GM19372 (cell line): ENCODE results near the gene DNAJA3.
"Not testable (repeated sequence)": the region's sequence is repeated elsewhere in the genome, so short reads cannot be mapped to it uniquely, and the experiment has no call there.

Source experiments
- ATAC-seq: cut with Tn5 transposase; IDR thresholded peaks from one replicate; pipeline ENCODE4 v1.9.1; 2021; ENCODE audit warnings: mild to moderate bottlenecking, low read depth, moderate library complexity; ENCODE audit not compliant: unreplicated experiment

Gene DNAJA3

DNA sequence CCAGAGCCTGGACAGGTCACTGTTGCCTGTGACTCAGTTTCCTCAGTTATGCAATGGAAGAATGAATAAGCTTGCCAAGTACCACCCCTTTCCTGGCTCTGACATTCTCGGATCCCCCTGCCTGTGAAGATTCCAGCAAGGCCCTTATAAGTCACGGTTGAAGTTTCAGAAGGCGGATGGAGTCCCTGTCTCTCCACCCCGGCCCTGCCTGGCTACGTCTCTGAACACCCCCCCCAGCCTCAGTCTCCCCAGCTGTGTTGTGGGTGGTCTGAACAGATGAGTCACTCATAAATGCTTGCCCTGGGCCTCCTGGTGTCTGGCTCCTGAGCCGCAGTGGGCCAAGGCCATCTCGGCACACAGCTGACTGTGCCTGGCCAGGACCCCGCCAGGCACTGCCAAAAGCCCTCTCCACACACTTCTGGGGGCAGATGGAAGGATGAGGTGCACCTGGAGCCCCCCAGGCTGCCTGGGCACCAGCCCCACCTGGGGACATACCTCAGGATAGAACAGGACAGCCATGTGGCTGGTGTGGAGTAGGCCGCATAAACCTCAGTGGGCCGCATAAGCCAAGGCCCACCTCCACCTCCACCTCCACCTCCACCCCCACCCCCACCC is 38.6 kb upstream of the DNAJA3 start:
- no peak for ATAC-seq

DNA sequence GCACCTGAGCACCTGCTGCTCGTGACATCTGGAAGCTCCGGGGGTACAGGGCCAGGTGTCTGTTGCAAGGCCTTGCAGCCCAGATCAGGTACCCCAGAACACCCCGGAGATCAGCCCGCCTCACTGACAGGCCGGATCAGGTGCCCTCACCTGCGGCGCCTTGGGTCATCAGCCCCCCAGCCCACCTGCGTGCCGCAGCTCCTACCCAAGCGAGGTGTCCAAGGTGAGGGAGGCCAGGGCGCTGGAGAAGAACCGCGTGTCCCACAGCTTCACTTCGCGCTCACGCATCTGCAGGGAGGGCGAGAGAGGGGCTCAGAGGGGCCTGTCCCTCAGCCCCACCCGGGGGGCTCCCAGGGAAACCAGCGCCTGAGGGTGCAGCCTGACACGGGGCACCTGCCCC is 37.9 kb upstream of the DNAJA3 start:
- no peak for ATAC-seq

DNA sequence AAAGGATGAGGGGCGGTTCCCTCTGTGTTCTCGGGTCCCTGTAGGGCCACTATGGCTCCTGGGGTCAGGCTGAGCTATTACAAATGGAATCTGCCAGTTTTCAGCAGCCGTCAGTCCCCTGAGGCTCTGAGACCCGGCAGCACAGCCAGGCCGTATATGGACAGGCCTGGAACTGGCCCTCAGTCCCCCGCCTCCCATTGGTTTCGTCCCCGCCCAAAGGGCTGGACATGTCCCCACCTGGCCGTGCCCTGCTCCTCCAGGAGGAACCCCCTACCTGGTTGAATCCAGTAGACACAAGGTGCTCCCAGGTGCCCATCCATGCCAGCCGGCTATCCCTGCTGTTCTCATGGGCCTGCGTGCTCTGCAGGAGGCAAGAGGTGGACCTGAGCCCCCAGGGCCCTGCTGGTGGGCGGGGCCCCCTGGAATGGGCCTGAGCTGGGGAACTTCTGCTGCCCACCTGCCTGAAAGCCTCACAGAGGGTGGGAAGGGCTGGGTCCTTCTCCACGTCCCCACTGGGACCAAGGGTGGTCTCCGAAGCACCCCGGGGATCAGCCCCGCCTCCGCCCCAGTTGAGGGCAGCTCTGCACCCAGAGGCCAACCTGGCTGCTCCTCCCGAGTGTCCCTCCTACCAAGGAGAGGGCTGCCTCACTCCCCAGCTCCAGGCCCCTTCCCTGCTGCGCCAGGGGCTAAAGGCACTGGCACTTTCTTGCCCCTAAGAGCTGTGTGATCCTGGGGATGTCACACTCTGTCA is 37.2 kb upstream of the DNAJA3 start:
- no peak for ATAC-seq

GRCh38 chr16:4389051-4389955 is 36.4 kb upstream of the DNAJA3 start:
- no peak for ATAC-seq

DNA sequence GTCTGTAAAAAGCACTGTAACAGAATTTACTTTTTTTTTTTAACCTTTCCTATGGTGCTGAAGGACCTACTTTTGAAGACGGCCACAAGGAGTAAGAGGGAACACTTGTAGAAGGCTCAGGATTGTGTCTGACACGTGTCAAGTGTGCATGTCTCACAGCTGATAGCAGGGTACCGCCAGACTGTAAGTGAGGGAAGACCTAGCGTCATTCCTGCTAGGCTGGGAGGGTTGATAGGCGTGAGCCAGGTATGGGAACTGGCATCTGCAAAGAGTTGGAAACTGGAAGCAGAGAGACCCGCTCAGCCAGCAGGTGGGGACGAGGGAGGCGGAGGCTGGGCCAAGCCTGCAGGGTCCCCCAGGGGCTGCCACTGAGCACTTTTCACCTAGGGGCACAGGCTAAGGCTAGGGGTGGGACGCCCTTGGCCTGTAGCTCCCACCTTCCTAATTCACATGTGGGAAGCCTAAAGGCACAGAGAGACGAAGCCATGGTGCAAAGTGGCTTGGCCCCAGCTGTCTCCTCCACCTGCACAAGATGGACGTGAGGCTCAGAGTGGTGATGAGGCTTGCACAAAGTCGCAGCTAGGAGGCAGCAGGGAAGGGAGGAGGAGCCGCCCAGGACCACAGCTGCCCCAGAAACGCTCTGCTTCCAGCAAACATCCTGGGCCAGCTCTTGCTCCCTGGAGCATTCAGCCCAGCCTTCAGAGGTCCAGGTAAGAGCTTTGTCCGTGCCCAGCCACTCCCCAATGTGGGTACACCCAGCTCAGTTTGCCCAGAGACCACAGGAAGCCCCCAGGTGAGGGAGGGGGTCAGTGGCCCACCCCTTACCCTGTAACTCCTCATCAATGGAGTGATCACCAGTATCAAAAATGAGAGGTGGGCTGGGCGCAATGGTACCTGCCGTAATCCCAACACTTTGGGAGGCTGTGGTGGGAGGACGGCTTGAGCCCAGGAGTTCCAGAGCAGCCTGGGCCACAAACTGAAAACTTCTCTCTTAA is 35.1 kb upstream of the DNAJA3 start:
- no peak for ATAC-seq

DNA sequence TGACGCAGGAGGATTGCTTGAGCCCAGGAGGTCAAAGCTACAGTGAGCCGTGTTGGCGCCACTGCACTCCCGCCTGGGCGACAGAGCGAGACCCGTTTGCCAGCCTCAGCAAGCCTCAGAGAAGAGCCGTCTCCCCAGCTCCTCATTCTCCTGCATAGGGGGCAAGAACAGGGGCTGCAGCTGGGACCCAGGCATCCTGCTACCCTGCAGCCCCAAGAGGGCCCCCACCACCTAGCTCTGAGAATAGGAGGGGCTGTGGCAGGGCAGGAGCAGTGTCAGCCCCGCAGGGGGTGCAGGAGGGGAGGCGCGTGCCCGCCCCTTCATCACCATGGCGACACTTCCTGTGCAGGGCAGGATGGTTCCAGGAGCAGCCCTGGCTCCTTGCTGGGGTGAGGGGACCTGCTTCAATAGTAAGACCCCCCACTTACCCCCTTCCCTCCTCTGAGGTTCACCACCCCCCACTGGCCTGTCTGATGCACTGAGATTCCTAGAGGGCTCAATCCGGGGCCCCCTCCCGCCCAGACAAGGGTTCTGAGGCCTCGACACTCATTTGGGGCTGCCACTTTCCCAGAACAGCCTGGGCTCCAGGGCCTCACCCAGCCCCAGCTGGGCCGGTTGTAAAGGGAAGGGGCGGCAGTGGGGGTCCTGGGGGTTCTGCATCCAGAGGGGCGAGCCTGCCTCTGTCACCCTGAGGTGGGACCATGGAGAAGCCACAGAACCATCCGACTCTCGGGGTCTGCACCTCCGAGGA is 33.9 kb upstream of the DNAJA3 start:
- no peak for ATAC-seq

GRCh38 chr16:4392382-4393239 is 33.1 kb upstream of the DNAJA3 start:
- ATAC-seq: no peak

DNA sequence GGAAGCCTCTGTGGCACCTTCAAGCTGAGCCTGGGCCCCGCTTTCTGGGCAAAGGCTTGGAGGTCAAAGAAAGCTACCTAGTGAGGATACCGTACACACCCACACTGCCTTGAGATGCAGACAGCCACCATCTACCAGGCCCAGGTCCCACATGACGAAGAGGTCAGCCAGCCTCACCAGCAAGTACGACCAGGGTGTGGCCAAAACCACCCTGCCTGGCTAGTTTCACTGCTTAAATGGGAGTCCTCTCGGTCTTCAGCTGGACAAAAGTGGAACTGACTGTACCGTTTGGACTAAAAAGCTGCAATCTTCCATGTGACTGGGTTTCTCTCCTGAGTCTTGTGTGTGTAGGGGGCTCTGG is 32.4 kb upstream of the DNAJA3 start:
- ATAC-seq: no peak

- ATAC-seq: not testable (repeated sequence)
These were observed 31.8 kb upstream of the DNAJA3 start for GRCh38 chr16:4393850-4394249.

GRCh38 chr16:4395055-4395726 is 30.5 kb upstream of the DNAJA3 start:
- ATAC-seq: no peak

- ATAC-seq: no peak
These were observed 26.5 kb upstream of the DNAJA3 start for GRCh38 chr16:4399001-4399730.

GRCh38 chr16:4401094-4401501 is 24.6 kb upstream of the DNAJA3 start:
- ATAC-seq: no peak

- ATAC-seq: no peak
These were observed 24.2 kb upstream of the DNAJA3 start for GRCh38 chr16:4401510-4401909.

DNA sequence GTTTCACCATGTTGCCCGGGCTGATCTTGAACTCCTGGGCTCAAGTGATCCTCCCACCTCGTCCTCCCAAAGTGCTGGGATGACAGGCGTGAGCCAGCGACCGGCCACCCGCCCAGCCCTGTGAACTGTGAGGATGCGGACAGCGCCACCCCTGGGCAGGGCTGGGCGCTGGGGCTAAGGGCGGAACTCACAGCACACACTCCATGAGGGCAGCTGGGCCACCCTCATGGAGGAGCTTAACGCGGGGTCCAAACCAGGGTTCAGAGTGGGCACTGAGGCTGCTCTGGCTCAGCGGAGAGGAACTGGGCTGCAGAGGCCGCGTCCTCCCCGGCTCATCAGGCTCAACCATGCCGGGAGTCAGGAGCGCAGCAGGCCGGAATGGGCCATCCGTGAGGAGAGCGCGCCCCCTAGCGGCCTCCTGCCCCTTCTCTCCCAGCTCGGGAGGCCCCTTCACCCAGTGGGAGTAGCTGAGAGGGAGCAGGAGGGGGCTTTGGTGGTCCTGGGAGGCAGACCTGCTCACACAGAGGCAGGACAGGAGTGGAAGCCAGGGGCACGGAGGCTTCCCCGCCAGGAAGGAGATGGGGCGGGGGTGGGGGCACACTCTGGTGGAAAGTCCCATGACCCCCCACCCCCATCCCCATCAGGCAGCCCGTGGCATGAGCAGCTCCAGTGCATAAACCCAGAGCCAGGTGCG is 23.1 kb upstream of the DNAJA3 start:
- ATAC-seq: no peak

GRCh38 chr16:4403133-4403949 is 22.3 kb upstream of the DNAJA3 start:
- no peak for ATAC-seq
